K562 (cell line): ENCODE data around the gene GPALPP1. TPM values are rescaled to one million over a fixed set of nuclear protein-coding genes. Genes with fewer than 3 reads are reported as not detected.

Source experiments
- BCL6 ChIP-seq: fragments of 250-450 bp; sonication (Bioruptor Pico); IDR thresholded peaks from 2 replicates; pipeline ENCODE4 v1.4.0; 2020
- CHD2 ChIP-seq: IDR thresholded peaks from 2 replicates; pipeline ENCODE4 v1.6.1; 2011; ENCODE audit warnings: low read depth, low read length
- FOS ChIP-seq: IDR thresholded peaks from 3 replicates; pipeline ENCODE4 v1.6.1; 2011; ENCODE audit not compliant: insufficient read length; ENCODE audit errors: extremely low read depth
- FOXJ3 ChIP-seq: sonication (generic); formaldehyde crosslinking; IDR thresholded peaks from 2 replicates; pipeline ENCODE4 v1.4.0; 2020; ENCODE audit warnings: mild to moderate bottlenecking, missing genetic modification reagents
- GTF2A2 ChIP-seq: IDR thresholded peaks from 2 replicates; pipeline ENCODE4 v1.6.1; 2016; ENCODE audit warnings: mild to moderate bottlenecking, missing genetic modification characterization, missing compliant biosample characterization
- KLF10 ChIP-seq: fragments of 250-450 bp; sonication (Bioruptor Pico); IDR thresholded peaks from 2 replicates; pipeline ENCODE4 v1.6.1; 2021; ENCODE audit warnings: matching md5 sums
- NBN ChIP-seq: fragments of 450-650 bp; IDR thresholded peaks from 2 replicates; pipeline ENCODE4 v1.6.1; 2016; ENCODE audit warnings: low read depth, mild to moderate bottlenecking
- NELFE ChIP-seq: IDR thresholded peaks from 2 replicates; pipeline ENCODE4 v1.6.1; 2011; ENCODE audit warnings: mild to moderate bottlenecking; ENCODE audit not compliant: insufficient read depth, insufficient read length
- NONO ChIP-seq, 2 experiments: fragments of 200-400 bp in 1 of 2; fragments of 450-650 bp in 1 of 2; formaldehyde crosslinking in 1 of 2; IDR thresholded peaks; 2 replicates each; pipeline ENCODE4 v1.6.1; 2017; ENCODE audit warnings: low read depth in 2 of 2, mild to moderate bottlenecking in 2 of 2, moderate library complexity in 2 of 2, low read length in 1 of 2
- PURB ChIP-seq: sonication (generic); formaldehyde crosslinking; IDR thresholded peaks from 2 replicates; pipeline ENCODE4 v1.9.0; 2021; ENCODE audit warnings: low read depth, mild to moderate bottlenecking, missing genetic modification reagents
- SIRT6 ChIP-seq: IDR thresholded peaks from one replicate; pipeline ENCODE4 v1.6.1; 2012; ENCODE audit warnings: low read depth, mild to moderate bottlenecking, control low read depth, inconsistent platforms, low read length, moderate library complexity
- STAT5B ChIP-seq: fragments of 250-450 bp; sonication (Bioruptor Pico); IDR thresholded peaks from 2 replicates; pipeline ENCODE4 v1.8.0; 2021; ENCODE audit warnings: mild to moderate bottlenecking, inconsistent platforms
- THRA ChIP-seq: fragments of 450-650 bp; IDR thresholded peaks from 2 replicates; pipeline ENCODE4 v1.6.1; 2017; ENCODE audit warnings: mild to moderate bottlenecking, moderate library complexity
- U2AF1 ChIP-seq: fragments of 200-400 bp; formaldehyde crosslinking; optimal IDR thresholded peaks from 2 replicates; pipeline ENCODE3; 2017; ENCODE audit warnings: mild to moderate bottlenecking, low read depth, low read length, moderate library complexity
- YY1 ChIP-seq, 3 experiments: IDR thresholded peaks; 2 replicates each; pipeline ENCODE4 v1.6.1; 2011; ENCODE audit warnings: low read length in 2 of 3, mild to moderate bottlenecking in 2 of 3, moderate library complexity in 2 of 3, borderline replicate concordance in 1 of 3, control low read depth in 1 of 3, low read depth in 1 of 3; ENCODE audit not compliant: insufficient read depth in 3 of 3, insufficient replicate concordance in 2 of 3, control insufficient read depth in 1 of 3, insufficient read length in 1 of 3; ENCODE audit errors: extremely low read depth in 1 of 3
- ZBTB17 ChIP-seq: fragments of 450-650 bp; formaldehyde crosslinking; IDR thresholded peaks from 2 replicates; pipeline ENCODE4 v1.4.0; 2020; ENCODE audit warnings: mild to moderate bottlenecking
- ZFX ChIP-seq: sonication (generic); formaldehyde crosslinking; IDR thresholded peaks from 2 replicates; pipeline ENCODE4 v1.8.0; 2022; ENCODE audit warnings: mild to moderate bottlenecking, missing genetic modification reagents, moderate library complexity
- polyA plus RNA-seq, 8 experiments: library from polyadenylated mRNA; depleted of rRNA in 4 of 8; stranded (reverse) in 5 of 8; unstranded in 3 of 8; fragments of >200 nt; fragmentation: Nextera tagmentation in 2 of 8; fragmentation: Illumina TruSeq in 1 of 8; extraction: Ambion mirVana in 2 of 8; extraction: Trizol in 1 of 8; gene quantifications; 2 replicates each; pipeline versions ENCODE4 v1.2.1 to v1.2.3, GENCODE V29; 2011 to 2014; ENCODE audit warnings: inconsistent platforms in 1 of 8, missing spikeins in 1 of 8
- total RNA-seq, 7 experiments: library from RNA; depleted of rRNA in 6 of 7; stranded (reverse); fragments of >200 nt in 6 of 7; fragmentation: Illumina TruSeq in 2 of 7; extraction: Trizol in 2 of 7; gene quantifications; 2 replicates each; pipeline versions ENCODE4 v1.2.1 to v1.2.3, GENCODE V29; 2011 to 2021; ENCODE audit warnings: low replicate concordance in 1 of 7
- TF ChIP-seq, protein P1 (sequence below): fragments of 250-450 bp; sonication (Bioruptor Pico); IDR thresholded peaks from 2 replicates; pipeline ENCODE4 v1.4.0; 2020; ENCODE audit warnings: mild to moderate bottlenecking, moderate library complexity, borderline replicate concordance
- TF ChIP-seq, protein P2 (sequence below): fragments of 450-650 bp; IDR thresholded peaks from 2 replicates; pipeline ENCODE4 v1.6.1; 2017; ENCODE audit warnings: antibody characterized with exemption

Gene GPALPP1
- total and polyA plus RNA-seq, 9 of the 15 experiments (the other 6 are each of a cell fraction or from before 2014, with no cell fraction given) = 8.1 to 22.3 (median 18.5) TPM

- TF ChIP-seq, protein P1, sequence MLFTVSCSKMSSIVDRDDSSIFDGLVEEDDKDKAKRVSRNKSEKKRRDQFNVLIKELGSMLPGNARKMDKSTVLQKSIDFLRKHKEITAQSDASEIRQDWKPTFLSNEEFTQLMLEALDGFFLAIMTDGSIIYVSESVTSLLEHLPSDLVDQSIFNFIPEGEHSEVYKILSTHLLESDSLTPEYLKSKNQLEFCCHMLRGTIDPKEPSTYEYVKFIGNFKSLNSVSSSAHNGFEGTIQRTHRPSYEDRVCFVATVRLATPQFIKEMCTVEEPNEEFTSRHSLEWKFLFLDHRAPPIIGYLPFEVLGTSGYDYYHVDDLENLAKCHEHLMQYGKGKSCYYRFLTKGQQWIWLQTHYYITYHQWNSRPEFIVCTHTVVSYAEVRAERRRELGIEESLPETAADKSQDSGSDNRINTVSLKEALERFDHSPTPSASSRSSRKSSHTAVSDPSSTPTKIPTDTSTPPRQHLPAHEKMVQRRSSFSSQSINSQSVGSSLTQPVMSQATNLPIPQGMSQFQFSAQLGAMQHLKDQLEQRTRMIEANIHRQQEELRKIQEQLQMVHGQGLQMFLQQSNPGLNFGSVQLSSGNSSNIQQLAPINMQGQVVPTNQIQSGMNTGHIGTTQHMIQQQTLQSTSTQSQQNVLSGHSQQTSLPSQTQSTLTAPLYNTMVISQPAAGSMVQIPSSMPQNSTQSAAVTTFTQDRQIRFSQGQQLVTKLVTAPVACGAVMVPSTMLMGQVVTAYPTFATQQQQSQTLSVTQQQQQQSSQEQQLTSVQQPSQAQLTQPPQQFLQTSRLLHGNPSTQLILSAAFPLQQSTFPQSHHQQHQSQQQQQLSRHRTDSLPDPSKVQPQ (CRISPR knock-in tag) = no peak
- TF ChIP-seq NBN (peak; percentile 64; the same call in 1 of the 2 replicates), YY1 (IDR thresholded peaks at IDR 0.05; ENCODE audit: borderline replicate concordance in 1 of 3, control insufficient read depth in 1 of 3, extremely low read depth in 1 of 3, insufficient read depth in 3 of 3, insufficient read length in 1 of 3, insufficient replicate concordance in 2 of 3, low read depth in 1 of 3, low read length in 2 of 3) (peak in 2 of 3 experiments; percentile 61 to 79), U2AF1 (no peak), SIRT6 (no peak), NELFE (no peak), GTF2A2 (tag) (no peak), ZFX (CRISPR knock-in tag) (peak; percentile 86), STAT5B (no peak), THRA (no peak), ZBTB17 (CRISPR knock-in tag) (no peak), BCL6 (no peak), KLF10 (CRISPR knock-in tag) (no peak), PURB (CRISPR knock-in tag) (no peak), NONO (IDR thresholded peaks at IDR 0.05; ENCODE audit: low read depth in 2 of 2, low read length in 1 of 2) (no peak), CHD2 (no peak), FOS (no peak), FOXJ3 (no peak)
- TF ChIP-seq, protein P2, sequence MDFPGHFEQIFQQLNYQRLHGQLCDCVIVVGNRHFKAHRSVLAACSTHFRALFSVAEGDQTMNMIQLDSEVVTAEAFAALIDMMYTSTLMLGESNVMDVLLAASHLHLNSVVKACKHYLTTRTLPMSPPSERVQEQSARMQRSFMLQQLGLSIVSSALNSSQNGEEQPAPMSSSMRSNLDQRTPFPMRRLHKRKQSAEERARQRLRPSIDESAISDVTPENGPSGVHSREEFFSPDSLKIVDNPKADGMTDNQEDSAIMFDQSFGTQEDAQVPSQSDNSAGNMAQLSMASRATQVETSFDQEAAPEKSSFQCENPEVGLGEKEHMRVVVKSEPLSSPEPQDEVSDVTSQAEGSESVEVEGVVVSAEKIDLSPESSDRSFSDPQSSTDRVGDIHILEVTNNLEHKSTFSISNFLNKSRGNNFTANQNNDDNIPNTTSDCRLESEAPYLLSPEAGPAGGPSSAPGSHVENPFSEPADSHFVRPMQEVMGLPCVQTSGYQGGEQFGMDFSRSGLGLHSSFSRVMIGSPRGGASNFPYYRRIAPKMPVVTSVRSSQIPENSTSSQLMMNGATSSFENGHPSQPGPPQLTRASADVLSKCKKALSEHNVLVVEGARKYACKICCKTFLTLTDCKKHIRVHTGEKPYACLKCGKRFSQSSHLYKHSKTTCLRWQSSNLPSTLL = no peak
Observed at GRCh38 chr13:44989071-44989889, at the start of gene GPALPP1, which contains the start of gene NUFIP1 (continued).
